ENCODE results near the gene CCDC171.

Gene CCDC171

GRCh38 chr9:15711931-15712330 lies 159.1 kb downstream of the CCDC171 start:
- TF ChIP-seq CTCF (IDR thresholded peaks at IDR 0.05; ENCODE audit: control insufficient read depth, insufficient read depth, low read depth, low read length, missing control alignments), result no peak
- DNase-seq (ENCODE audit: low read depth), result no peak
- no peak overlapping the region for H3K4me3 ChIP-seq (ENCODE audit: control insufficient read depth, low read depth, low read length)

- DNase-seq (ENCODE audit: low read depth), result no peak
- no peak overlapping the region for H3K4me3 ChIP-seq (ENCODE audit: control insufficient read depth, low read depth, low read length)
- no peak for TF ChIP-seq CTCF (IDR thresholded peaks at IDR 0.05; ENCODE audit: control insufficient read depth, insufficient read depth, low read depth, low read length, missing control alignments)
Measured at GRCh38 chr9:15714746-15715145, 161.9 kb downstream of the CCDC171 start.

- TF ChIP-seq CTCF (IDR thresholded peaks at IDR 0.05; ENCODE audit: control insufficient read depth, insufficient read depth, low read depth, low read length, missing control alignments), result no peak
- no peak overlapping the region for H3K4me3 ChIP-seq (ENCODE audit: control insufficient read depth, low read depth, low read length)
- no peak for DNase-seq (ENCODE audit: low read depth)
Measured at GRCh38 chr9:15717290-15717967, 164.6 kb downstream of the CCDC171 start.

- TF ChIP-seq CTCF (IDR thresholded peaks at IDR 0.05; ENCODE audit: control insufficient read depth, insufficient read depth, low read depth, low read length, missing control alignments), result no peak
- no peak overlapping the region for H3K4me3 ChIP-seq (ENCODE audit: control insufficient read depth, low read depth, low read length)
- DNase-seq (ENCODE audit: low read depth), result no peak
Measured at GRCh38 chr9:15718423-15718822, 165.6 kb downstream of the CCDC171 start.

- no peak for TF ChIP-seq CTCF (IDR thresholded peaks at IDR 0.05; ENCODE audit: control insufficient read depth, insufficient read depth, low read depth, low read length, missing control alignments)
- no peak overlapping the region for H3K4me3 ChIP-seq (ENCODE audit: control insufficient read depth, low read depth, low read length)
- DNase-seq (ENCODE audit: low read depth), result no peak
Measured at GRCh38 chr9:15720861-15721260, 168.0 kb downstream of the CCDC171 start.

- no peak overlapping the region for H3K4me3 ChIP-seq (ENCODE audit: control insufficient read depth, low read depth, low read length)
- no peak for TF ChIP-seq CTCF (IDR thresholded peaks at IDR 0.05; ENCODE audit: control insufficient read depth, insufficient read depth, low read depth, low read length, missing control alignments)
- no peak for DNase-seq (ENCODE audit: low read depth)
Measured at GRCh38 chr9:15722888-15723287, 170.0 kb downstream of the CCDC171 start.

All from AG09309 (cell line).